ENCODE data around the gene MLLT11. TPM values are rescaled to one million over a fixed set of nuclear protein-coding genes. Genes with fewer than 3 reads are reported as not detected.

Gene MLLT11
- total RNA-seq, 1 donor = 9.1 TPM

GRCh38 chr1:151113877-151114276 lies 53.7 kb downstream of the MLLT11 start:
- no peak for TF ChIP-seq CTCF (IDR thresholded peaks at IDR 0.05; ENCODE audit: insufficient read depth, low read depth, low read length)
- no peak overlapping the region for H3K4me3 ChIP-seq (ENCODE audit: low read depth, low read length)
- DNase-seq (ENCODE audit: low read depth) = no peak

Small RNA genes lying within 50 kb of the gene (small RNA-seq; reads per million reads assigned to genes)
- 0.66 reads per million for gene RNU6-884P

Other genes starting within 250 kb of the MLLT11 start
- 44.1 and 46.6 TPM in 2 replicates for gene ARNT, start 183.8 kb upstream of the MLLT11 start, total RNA-seq
- gene CTXND2, start 173.3 kb upstream of the MLLT11 start, total RNA-seq = not detected in 2 replicates
- 26.1 and 34.1 TPM in 2 replicates for gene SETDB1, start 134.0 kb upstream of the MLLT11 start, total RNA-seq
- 89.9 and 142 TPM in 2 replicates for gene CERS2, start 85.6 kb upstream of the MLLT11 start, total RNA-seq
- 0.32 and 0.86 TPM in 2 replicates for gene ANXA9, start 78.1 kb upstream of the MLLT11 start, total RNA-seq
- gene MINDY1, start 53.5 kb upstream of the MLLT11 start, total RNA-seq = 10.8 and 11.0 TPM in 2 replicates
- 9.7 and 12.1 TPM in 2 replicates for gene PRUNE1, start 51.9 kb upstream of the MLLT11 start, total RNA-seq
- under 0.01 TPM in 2 replicates for gene BNIPL, start 23.8 kb upstream of the MLLT11 start, total RNA-seq
- 2.6 and 3.0 TPM in 2 replicates for gene C1orf56, start 12.6 kb upstream of the MLLT11 start, total RNA-seq
- gene CDC42SE1, start 775 bp upstream of the MLLT11 start, total RNA-seq = 47.0 and 68.2 TPM in 2 replicates
- gene GABPB2, start 10.4 kb downstream of the MLLT11 start, total RNA-seq = 7.1 and 9.5 TPM in 2 replicates
- 0.86 and 1.3 TPM in 2 replicates for gene SEMA6C, start 86.2 kb downstream of the MLLT11 start, total RNA-seq
- gene TNFAIP8L2, start 96.3 kb downstream of the MLLT11 start, total RNA-seq = not detected in 2 replicates
- 10.0 and 11.7 TPM in 2 replicates for gene LYSMD1, start 105.5 kb downstream of the MLLT11 start, total RNA-seq
- 23.7 and 31.2 TPM in 2 replicates for gene SCNM1, start 105.7 kb downstream of the MLLT11 start, total RNA-seq
- gene TMOD4, start 115.6 kb downstream of the MLLT11 start, total RNA-seq = not detected in 2 replicates
- gene VPS72, start 129.8 kb downstream of the MLLT11 start, total RNA-seq = 40.3 and 44.0 TPM in 2 replicates
- gene PIP5K1A, start 138.2 kb downstream of the MLLT11 start, total RNA-seq = 78.3 and 131 TPM in 2 replicates
- gene PSMD4, start 194.3 kb downstream of the MLLT11 start, total RNA-seq = 135 and 139 TPM in 2 replicates
- gene ZNF687, start 221.9 kb downstream of the MLLT11 start, total RNA-seq = 12.6 and 16.4 TPM in 2 replicates

All from fibroblast of villous mesenchyme (primary cell).